GM21447 (cell line): Measurements from ENCODE around the gene CXCL8.
"Not testable (repeated sequence)": the region's sequence is repeated elsewhere in the genome, so short reads cannot be mapped to it uniquely, and the experiment has no call there.

Experiments used
- ATAC-seq: cut with Tn5 transposase; IDR thresholded peaks from one replicate; pipeline ENCODE4 v1.9.1; 2021; ENCODE audit not compliant: unreplicated experiment

Gene CXCL8

DNA sequence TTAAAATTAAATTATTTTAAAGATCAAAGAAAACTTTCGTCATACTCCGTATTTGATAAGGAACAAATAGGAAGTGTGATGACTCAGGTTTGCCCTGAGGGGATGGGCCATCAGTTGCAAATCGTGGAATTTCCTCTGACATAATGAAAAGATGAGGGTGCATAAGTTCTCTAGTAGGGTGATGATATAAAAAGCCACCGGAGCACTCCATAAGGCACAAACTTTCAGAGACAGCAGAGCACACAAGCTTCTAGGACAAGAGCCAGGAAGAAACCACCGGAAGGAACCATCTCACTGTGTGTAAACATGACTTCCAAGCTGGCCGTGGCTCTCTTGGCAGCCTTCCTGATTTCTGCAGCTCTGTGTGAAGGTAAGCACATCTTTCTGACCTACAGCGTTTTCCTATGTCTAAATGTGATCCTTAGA is at the start of gene CXCL8:
CXCL8 (plus strand) TSS at position 217 of the 426 bp plus-strand sequence; CDS start at position 307, 90 bp downstream.
- ATAC-seq = no peak

GRCh38 chr4:73691201-73691600 is 49.2 kb upstream of the CXCL8 start:
- ATAC-seq = not testable (repeated sequence)

DNA sequence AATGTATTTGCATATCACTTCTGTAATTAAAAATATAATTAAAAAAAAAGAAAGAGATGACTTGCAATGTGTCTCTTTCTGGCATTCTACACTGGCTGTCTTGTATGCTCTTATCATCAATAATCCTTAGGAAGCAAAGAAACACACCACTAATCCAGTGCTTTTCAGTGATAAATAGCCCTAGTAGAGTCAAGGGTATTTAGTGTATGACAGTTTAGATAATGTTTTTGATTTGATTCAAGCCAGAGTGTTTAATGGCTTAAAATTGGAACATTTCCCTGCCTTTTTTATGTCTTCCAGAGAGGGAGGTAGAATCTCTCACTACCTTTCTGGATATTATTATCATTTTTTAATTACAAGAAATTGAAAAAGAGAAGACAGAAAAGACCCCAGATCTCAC is 48.6 kb upstream of the CXCL8 start:
- ATAC-seq = no peak

GRCh38 chr4:73692254-73692653 is 48.1 kb upstream of the CXCL8 start:
- ATAC-seq = no peak

DNA sequence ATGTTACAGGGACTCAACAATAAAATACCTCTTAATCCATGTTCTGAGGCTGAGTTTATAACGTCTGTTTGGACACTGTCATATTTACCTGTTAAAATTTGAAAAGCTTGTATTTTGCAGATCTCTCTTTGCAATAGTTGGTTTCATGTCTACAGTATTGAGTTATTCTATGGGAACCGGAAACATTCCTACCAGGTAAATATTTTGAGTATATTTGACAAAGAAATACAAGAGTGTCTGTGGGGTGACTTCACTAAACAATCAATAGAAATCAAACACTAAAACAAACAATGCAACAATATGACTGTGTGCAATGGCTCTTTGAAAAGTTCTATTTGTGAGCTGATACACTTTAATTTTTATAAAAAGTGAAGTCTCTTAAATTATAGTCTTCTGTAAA is 47.7 kb upstream of the CXCL8 start:
- no peak for ATAC-seq

- no peak for ATAC-seq
These were observed 46.6 kb upstream of the CXCL8 start for GRCh38 chr4:73693811-73694210.

GRCh38 chr4:73698217-73698616 is 42.2 kb upstream of the CXCL8 start:
- no peak for ATAC-seq

GRCh38 chr4:73701116-73701515 is 39.3 kb upstream of the CXCL8 start:
- no peak for ATAC-seq

DNA sequence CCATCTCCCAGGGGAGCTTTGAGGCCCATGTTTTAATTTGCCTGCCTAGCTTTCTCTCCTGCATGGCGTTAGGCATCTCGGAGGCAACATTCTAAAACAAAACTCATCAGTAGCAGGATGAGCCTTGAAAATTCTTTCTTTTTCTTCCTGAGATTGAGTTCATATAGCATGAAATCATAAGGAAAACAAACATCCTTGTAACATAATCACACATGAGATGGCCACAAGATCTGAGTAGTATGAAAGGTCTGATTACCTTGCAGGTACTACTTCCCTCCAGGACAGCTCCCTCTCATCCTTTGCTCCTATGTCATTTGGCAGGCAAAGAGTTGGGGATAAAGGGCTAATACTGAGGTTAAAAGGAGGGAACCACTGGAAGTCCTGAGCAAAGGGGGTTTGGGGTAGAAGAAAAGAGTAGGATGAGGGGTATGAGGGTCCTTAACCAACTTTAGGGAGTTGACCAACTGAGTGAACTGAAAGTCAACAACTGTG is 37.5 kb upstream of the CXCL8 start:
- no peak for ATAC-seq

- no peak for ATAC-seq
These were observed 37.0 kb upstream of the CXCL8 start for GRCh38 chr4:73703320-73703719.

GRCh38 chr4:73704314-73705055 is 35.9 kb upstream of the CXCL8 start:
- ATAC-seq = peak; percentile 52

DNA sequence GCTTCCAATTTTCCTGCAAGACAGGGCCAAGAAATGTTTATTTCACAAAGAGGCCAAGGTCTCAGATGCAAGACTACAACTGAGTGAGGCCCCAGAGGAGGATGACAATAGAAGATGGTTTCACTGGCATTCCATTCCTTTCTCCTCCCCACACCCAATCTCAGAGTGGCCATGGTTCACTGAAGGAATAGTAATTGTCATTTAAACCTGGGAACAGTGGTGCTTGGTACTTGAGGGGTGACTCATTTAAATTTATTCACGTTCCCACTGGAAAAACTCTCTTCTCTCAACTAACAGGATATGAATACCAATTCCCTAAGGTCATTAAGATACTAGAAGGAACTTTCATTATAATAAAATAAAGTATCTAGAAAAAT is 35.3 kb upstream of the CXCL8 start:
- no peak for ATAC-seq

DNA sequence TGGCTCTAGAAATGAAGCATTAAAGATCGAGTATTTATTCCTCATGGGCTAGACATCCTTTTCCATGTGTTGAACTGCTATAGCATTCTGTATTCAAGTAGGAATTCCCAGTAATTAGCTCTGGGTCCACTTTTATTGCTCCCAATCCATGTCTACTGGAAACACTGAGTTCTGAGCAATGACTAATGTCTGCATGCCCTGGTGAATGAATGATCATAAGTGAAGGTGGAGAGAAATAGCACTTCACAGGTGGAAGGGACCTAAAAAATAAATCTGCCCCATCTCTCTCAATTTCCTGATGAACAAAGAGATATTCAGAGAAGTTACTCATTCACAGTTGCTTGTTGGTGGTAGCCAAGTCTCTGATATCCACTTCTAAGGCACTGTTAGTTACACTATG is 34.6 kb upstream of the CXCL8 start:
- ATAC-seq = no peak

DNA sequence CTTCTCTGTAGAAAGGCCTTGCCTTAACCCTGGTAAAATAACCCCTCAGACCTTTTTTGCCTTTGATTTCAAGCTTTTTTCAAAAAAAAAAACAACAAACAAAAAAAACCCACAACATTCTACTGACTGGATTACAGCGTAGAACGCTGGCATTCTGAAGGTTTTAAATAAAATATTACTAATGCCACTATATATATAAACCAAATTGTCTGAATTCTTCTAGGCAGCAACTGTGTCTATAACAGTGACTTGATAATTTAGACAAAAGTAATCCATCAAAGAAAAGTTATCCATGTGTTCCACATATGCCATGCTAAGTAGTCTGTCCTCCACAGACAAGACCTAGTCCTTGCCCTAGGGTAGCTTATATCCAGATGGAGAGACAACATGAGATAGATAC is 33.6 kb upstream of the CXCL8 start:
- ATAC-seq = no peak

- ATAC-seq = no peak
These were observed 33.0 kb upstream of the CXCL8 start for GRCh38 chr4:73707269-73707875.

DNA sequence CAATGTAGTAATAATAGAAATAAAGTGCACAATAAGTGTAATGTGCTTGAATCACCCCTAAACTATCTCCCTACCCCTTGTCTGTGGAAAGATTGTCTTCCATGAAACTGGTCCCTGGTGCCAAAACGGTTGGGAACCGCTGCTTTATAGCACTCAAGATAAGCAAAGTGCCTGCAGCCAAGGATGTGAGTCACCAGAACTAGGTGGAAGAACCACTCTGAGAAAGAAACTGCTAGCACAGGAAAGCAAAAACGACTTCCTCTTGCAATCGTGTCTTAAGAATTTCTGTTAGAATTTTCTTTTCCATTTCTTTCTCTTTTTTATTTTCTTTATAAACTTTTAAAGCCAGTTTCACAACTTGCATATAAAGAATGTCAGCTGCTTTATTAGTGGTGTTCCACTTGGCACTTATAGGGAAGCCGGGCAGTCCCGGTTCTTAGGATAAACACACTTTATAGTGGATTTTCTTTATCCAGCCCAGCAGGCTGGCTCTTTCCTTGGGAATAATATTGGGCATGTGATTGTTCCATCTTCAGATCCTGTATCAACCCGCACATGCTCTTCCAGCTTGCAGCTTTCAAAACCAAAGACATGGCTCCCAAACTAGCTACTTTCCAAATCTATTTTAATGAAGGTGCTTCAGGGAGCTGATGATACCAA is 32.3 kb upstream of the CXCL8 start:
- ATAC-seq = peak; percentile 56

GRCh38 chr4:73709451-73710033 is 30.8 kb upstream of the CXCL8 start:
- no peak for ATAC-seq

DNA sequence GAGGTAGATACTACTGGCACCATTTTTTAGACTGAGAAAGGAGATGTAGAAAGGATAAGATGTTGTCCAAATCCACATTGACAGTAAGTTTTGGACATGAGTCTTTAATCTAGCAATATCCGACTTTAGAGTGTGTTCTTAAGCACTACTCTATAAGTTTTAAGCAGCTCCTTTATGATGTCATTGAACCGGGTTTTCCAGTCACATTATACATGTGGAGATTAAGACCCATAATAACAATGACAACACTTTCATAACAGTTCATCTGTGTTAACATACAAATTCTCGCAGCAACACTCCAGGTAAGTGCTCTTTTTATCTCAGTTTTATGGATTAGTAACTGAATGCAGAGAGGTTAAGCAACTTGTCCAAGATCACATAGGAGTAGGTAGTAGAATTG is 30.3 kb upstream of the CXCL8 start:
- ATAC-seq = no peak

DNA sequence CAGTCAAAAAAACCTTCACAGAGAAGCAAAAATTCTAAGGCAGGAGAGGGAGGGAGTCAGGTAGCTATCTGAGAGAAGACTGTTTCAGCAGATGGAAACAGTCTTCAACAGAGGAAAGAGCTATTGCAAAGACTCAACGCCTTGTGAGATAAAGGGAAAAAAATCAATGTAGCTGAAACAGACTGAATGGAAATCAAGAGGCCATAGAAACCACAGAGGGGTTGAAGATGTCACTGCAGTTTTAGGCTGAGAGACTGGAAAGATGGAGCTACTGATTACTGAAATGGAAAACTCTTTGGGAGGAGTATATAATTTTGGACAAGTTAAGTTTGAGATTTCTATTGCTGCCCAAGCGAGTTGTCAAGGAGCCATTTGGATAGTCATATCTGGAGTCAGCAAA is 28.4 kb upstream of the CXCL8 start:
- ATAC-seq = no peak

- no peak for ATAC-seq
These were observed 26.7 kb upstream of the CXCL8 start for GRCh38 chr4:73713650-73714049.

DNA sequence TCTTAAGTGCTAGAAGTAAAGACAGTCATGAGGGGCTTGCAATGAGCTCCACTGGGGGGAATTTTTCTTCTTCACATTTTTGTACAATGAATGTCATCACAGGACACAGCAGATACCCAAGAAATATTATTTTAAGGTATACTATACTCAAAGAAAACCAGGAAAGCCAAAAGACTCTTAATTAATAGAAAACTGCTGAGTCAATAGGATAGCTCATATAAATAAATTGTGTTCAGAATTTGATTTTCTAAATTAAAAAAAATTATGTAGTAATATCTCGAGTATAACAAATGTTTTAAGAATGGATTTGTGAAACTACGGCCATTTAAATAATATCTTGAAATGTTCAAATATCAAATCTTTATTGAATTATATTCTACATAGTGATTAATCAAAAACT is 25.7 kb upstream of the CXCL8 start:
- no peak for ATAC-seq

- no peak for ATAC-seq
These were observed 24.7 kb upstream of the CXCL8 start for GRCh38 chr4:73715659-73716058.
